ENCODE data around the gene RNF212B. TPM values are rescaled to one million over a fixed set of nuclear protein-coding genes. Genes with fewer than 3 reads are reported as not detected.

The RNF212B gene
- total RNA-seq, 1 experiment from 2014 or later, result not detected

DNA sequence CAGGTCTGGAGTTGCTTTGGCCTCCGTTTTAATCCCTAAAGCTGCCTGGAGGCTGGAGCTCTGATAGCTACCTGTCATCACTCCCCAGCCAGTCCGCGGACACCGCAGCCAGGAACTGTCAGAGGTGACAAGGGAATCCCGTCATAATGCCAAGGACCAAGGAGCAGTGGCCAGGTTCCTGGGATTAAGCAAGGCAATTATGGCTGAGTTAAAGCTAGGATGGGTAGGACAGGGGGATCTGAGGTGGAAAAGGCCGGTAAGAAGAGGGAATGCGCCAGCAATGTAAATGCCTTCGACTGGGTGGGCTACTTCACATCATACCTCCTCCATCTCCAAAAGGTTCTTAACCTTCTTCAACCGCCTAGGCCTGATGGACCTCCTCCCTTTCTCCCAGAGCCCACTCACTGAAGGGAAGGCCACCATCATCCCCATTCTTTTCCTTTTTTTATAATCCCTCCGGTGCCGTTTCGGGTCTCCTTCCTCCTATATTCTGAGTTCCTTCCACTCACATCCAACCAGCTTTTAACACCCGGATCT, 63.0 kb downstream of the RNF212B start:
- Histone ChIP-seq H3K9me3 (ENCODE audit: control insufficient read depth, insufficient read depth, low read depth, low read length) (no peaks in the 10 kb centered on the region), H3K27me3 (ENCODE audit: control insufficient read depth, insufficient read depth, low read length) (no peaks in the 10 kb centered on the region), H3K36me3 (ENCODE audit: control insufficient read depth, insufficient read depth, low read length) (no peaks in the 10 kb centered on the region), H3K4me1 (ENCODE audit: control insufficient read depth, insufficient read depth, low read length) (peaks cover 12% of the 10 kb centered on the region), H3K4me3 (ENCODE audit: low read depth in 2 of 2, low read length in 2 of 2) (peak overlapping the region; percentile 67 to 90), H3K27ac (ENCODE audit: low read length) (peak overlapping the region; percentile 93)
- ATAC-seq (no peak), DNase-seq (ENCODE audit: low read depth, low spot score) (no peak)
- POLR2A ChIA-PET, result no interaction called here
- CTCF ChIA-PET, result interaction anchor here (0.5 to 1.1 kb wide), 2 partner anchors 180 to 793 kb away, joined by 3 to 4 read pairs; no protein-coding TSS in a partner anchor
- in situ Hi-C loops (cut with HindIII; ENCODE audit: low pct_unique_long_range_greater_than_20kb, low sequenced_read_pairs) (no loop called here), intact Hi-C loops (cut with micrococcal nuclease; ENCODE audit: unreplicated experiment) (no loop called here)
- no peak for TF ChIP-seq TCF7L2 (IDR thresholded peaks at IDR 0.05; ENCODE audit: low read depth, low read length)
- BruUV-seq (replicated peaks), result TSS peak; percentile 91

DNA sequence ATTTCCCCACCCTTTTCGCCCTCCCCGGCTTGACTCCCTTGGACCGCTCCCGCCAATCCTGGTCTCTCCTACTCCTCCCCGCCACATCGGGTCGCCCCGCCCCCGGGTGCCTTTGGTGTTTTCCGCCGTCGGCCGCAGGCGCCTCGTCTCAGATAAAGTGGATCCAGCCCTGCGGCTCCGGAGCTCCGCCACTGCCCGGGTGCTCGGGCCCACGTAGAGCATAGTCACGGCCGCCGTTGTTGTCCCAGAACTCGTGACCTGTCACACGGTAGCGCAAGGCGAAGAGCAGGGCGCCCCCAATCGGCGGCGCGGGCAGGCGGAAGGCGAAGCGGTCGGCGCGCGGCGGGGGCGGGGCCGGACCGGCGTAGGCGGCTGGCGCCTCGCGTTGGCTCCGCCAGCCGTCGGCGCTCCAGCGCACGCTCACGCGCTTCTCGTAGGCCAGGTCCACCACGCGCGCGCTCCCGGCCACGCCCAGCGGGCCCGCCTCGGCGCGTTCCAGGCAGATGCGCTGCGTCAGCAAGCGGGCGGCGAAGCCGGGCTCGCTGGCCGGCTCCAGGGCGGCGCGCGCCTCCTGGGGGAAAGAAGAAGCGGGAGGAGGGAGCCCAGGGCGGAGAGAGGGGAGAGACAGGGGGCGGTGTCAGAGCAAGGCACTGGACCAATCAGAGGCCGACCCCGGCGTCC, 63.7 kb downstream of the RNF212B start:
- Histone ChIP-seq H3K9me3 (ENCODE audit: control insufficient read depth, insufficient read depth, low read depth, low read length) (no peaks in the 10 kb centered on the region), H3K27me3 (ENCODE audit: control insufficient read depth, insufficient read depth, low read length) (no peaks in the 10 kb centered on the region), H3K36me3 (ENCODE audit: control insufficient read depth, insufficient read depth, low read length) (no peaks in the 10 kb centered on the region), H3K27ac (ENCODE audit: low read length) (peak overlapping the region; percentile 81), H3K4me3 (ENCODE audit: low read depth in 2 of 2, low read length in 2 of 2) (peak overlapping the region; percentile 67 to 90), H3K4me1 (ENCODE audit: control insufficient read depth, insufficient read depth, low read length) (peaks cover 16% of the 10 kb centered on the region)
- peak; percentile 91 for ATAC-seq
- ChIA-PET POLR2A (no interaction called here), CTCF (interaction anchor here (0.6 to 1.1 kb wide), 2 partner anchors 181 to 269 kb away, joined by 3 to 4 read pairs; no protein-coding TSS in a partner anchor)
- BruUV-seq (replicated peaks), result no TSS peak
- intact Hi-C loops (cut with micrococcal nuclease; ENCODE audit: unreplicated experiment) (no loop called here), in situ Hi-C loops (cut with HindIII; ENCODE audit: low pct_unique_long_range_greater_than_20kb, low sequenced_read_pairs) (no loop called here)
- TF ChIP-seq POLR2AphosphoS5 (IDR thresholded peaks at IDR 0.05; ENCODE audit: low read depth, low read length) (no peak), TCF7L2 (IDR thresholded peaks at IDR 0.05; ENCODE audit: low read depth, low read length) (peak; percentile 93), REST (IDR thresholded peaks at IDR 0.05; ENCODE audit: insufficient read depth in 1 of 2, low read depth in 2 of 2, low read length in 1 of 2) (no peak), SIN3A (IDR thresholded peaks at IDR 0.05; ENCODE audit: borderline replicate concordance, insufficient read depth, low read depth, low read length) (no peak; the same call in 1 of the 2 replicates)
- TF ChIP-seq, protein P1, sequence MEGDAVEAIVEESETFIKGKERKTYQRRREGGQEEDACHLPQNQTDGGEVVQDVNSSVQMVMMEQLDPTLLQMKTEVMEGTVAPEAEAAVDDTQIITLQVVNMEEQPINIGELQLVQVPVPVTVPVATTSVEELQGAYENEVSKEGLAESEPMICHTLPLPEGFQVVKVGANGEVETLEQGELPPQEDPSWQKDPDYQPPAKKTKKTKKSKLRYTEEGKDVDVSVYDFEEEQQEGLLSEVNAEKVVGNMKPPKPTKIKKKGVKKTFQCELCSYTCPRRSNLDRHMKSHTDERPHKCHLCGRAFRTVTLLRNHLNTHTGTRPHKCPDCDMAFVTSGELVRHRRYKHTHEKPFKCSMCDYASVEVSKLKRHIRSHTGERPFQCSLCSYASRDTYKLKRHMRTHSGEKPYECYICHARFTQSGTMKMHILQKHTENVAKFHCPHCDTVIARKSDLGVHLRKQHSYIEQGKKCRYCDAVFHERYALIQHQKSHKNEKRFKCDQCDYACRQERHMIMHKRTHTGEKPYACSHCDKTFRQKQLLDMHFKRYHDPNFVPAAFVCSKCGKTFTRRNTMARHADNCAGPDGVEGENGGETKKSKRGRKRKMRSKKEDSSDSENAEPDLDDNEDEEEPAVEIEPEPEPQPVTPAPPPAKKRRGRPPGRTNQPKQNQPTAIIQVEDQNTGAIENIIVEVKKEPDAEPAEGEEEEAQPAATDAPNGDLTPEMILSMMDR (IDR thresholded peaks at IDR 0.05), result peak; percentile 92
- peak; percentile 63 for DNase-seq (ENCODE audit: low read depth, low spot score)

- DNase-seq (ENCODE audit: low read depth, low spot score) (no peak), ATAC-seq (peak; percentile 32)
- Histone ChIP-seq H3K27ac (ENCODE audit: low read length) (peak overlapping the region; percentile 63), H3K36me3 (ENCODE audit: control insufficient read depth, insufficient read depth, low read length) (peaks cover 2% of the 10 kb centered on the region; the same call in 1 of the 2 replicates), H3K9me3 (ENCODE audit: control insufficient read depth, insufficient read depth, low read depth, low read length) (no peaks in the 10 kb centered on the region), H3K27me3 (ENCODE audit: control insufficient read depth, insufficient read depth, low read length) (no peaks in the 10 kb centered on the region), H3K4me3 (ENCODE audit: low read depth in 2 of 2, low read length in 2 of 2) (peak overlapping the region; percentile 59 to 80), H3K4me1 (ENCODE audit: control insufficient read depth, insufficient read depth, low read length) (peaks cover 16% of the 10 kb centered on the region)
- in situ Hi-C loops (cut with HindIII; ENCODE audit: low pct_unique_long_range_greater_than_20kb, low sequenced_read_pairs), result no loop called here
- intact Hi-C loops (cut with micrococcal nuclease; ENCODE audit: unreplicated experiment), result no loop called here
- TF ChIP-seq POLR2AphosphoS5 (IDR thresholded peaks at IDR 0.05; ENCODE audit: low read depth, low read length), result peak; percentile 40; the same call in 1 of the 2 replicates
- TF ChIP-seq SIN3A (IDR thresholded peaks at IDR 0.05; ENCODE audit: borderline replicate concordance, insufficient read depth, low read depth, low read length), result 0 out of 2 replicates have a peak, but pooled peaks have one; percentile 24
- no peak for TF ChIP-seq REST (IDR thresholded peaks at IDR 0.05; ENCODE audit: insufficient read depth in 1 of 2, low read depth in 2 of 2, low read length in 1 of 2)
- no TSS peak for BruUV-seq (replicated peaks)
- ChIA-PET CTCF (interaction anchor here (0.6 kb wide), 1 partner anchor 269 kb away, joined by 3 read pairs; no protein-coding TSS in a partner anchor), POLR2A (no interaction called here)
These were observed 64.2 kb downstream of the RNF212B start for GRCh38 chr14:23301969-23302289.

Data from Panc1 (cell line).